Hepatocyte (in vitro differentiated cells): ENCODE data around the gene SLC19A1. TPM values are rescaled to one million over a fixed set of nuclear protein-coding genes. Genes with fewer than 3 reads are reported as not detected.

Source experiments
- DNase-seq: peaks from one replicate; pipeline ENCODE4 v3.0.0-alpha.2; 2016; ENCODE audit warnings: low spot score
- H2AFZ ChIP-seq: fragments of 200-600 bp; sonication (generic); 2 replicates; pipeline ENCODE4 v1.6.0; 2016; ENCODE audit warnings: antibody characterized with exemption, mild to moderate bottlenecking
- H3K27ac ChIP-seq: fragments of 200-600 bp; sonication (generic); 2 replicates; pipeline ENCODE4 v1.5.1; 2016; ENCODE audit warnings: mild to moderate bottlenecking
- H3K27me3 ChIP-seq: fragments of 200-600 bp; sonication (generic); 2 replicates; pipeline ENCODE4 v1.6.1; 2016
- H3K36me3 ChIP-seq: fragments of 200-600 bp; sonication (generic); replicated peaks from 2 replicates; pipeline ENCODE4 v1.5.1; 2016; ENCODE audit warnings: low read depth; ENCODE audit not compliant: insufficient read depth
- H3K4me1 ChIP-seq: fragments of 200-600 bp; sonication (generic); 2 replicates; pipeline ENCODE4 v1.5.1; 2016; ENCODE audit warnings: mild to moderate bottlenecking, moderate library complexity; ENCODE audit not compliant: insufficient read depth
- H3K4me2 ChIP-seq: fragments of 200-600 bp; sonication (generic); 2 replicates; pipeline ENCODE4 v1.6.0; 2016
- H3K4me3 ChIP-seq: fragments of 200-600 bp; sonication (generic); 2 replicates; pipeline ENCODE4 v1.5.1; 2016; ENCODE audit warnings: mild to moderate bottlenecking
- H3K79me2 ChIP-seq: fragments of 200-600 bp; sonication (generic); 2 replicates; pipeline ENCODE4 v1.6.0; 2017; ENCODE audit warnings: mild to moderate bottlenecking
- H3K9me2 ChIP-seq: fragments of 200-600 bp; sonication (generic); replicated peaks from 2 replicates; pipeline ENCODE4 v1.6.0; 2017; ENCODE audit warnings: mild to moderate bottlenecking; ENCODE audit not compliant: insufficient read depth
- H3K9me3 ChIP-seq: fragments of 200-600 bp; sonication (generic); 2 replicates; pipeline ENCODE4 v1.5.1; 2016; ENCODE audit warnings: low read depth, mild to moderate bottlenecking
- H4K20me1 ChIP-seq: fragments of 200-600 bp; sonication (generic); 2 replicates; pipeline ENCODE4 v1.6.0; 2016; ENCODE audit warnings: mild to moderate bottlenecking; ENCODE audit not compliant: insufficient read depth, poor library complexity, severe bottlenecking
- CTCF ChIP-seq: fragments of 200-600 bp; sonication (generic); IDR thresholded peaks from 2 replicates; pipeline ENCODE4 v1.5.1; 2016; ENCODE audit warnings: antibody characterized with exemption, mild to moderate bottlenecking; ENCODE audit not compliant: poor library complexity
- EZH2 ChIP-seq: fragments of 200-600 bp; sonication (generic); IDR thresholded peaks from 2 replicates; pipeline ENCODE4 v1.6.1; 2016; ENCODE audit warnings: antibody characterized with exemption, mild to moderate bottlenecking, borderline replicate concordance
- EZH2phosphoT487 ChIP-seq: fragments of 200-600 bp; sonication (generic); IDR thresholded peaks from one replicate; pipeline ENCODE4 v1.6.1; 2018; ENCODE audit warnings: antibody characterized with exemption, mild to moderate bottlenecking, low read depth, moderate library complexity; ENCODE audit not compliant: unreplicated experiment, severe bottlenecking
- WGBS: methylation state at CpG from one replicate; pipeline ENCODE4 v1.1.6; 2016; ENCODE audit warnings: low lambda C conversion rate; ENCODE audit errors: missing lambda C conversion rate; 5-methylcytosine and 5-hydroxymethylcytosine counted together
- polyA plus RNA-seq: library from polyadenylated mRNA; unstranded; fragments of >200 nt; fragmentation: Nextera tagmentation; extraction: Ambion mirVana; gene quantifications from 2 replicates; pipeline ENCODE4 v1.2.1, GENCODE V29; 2016
- total RNA-seq: library from RNA; depleted of rRNA; stranded (reverse); fragments of >200 nt; gene quantifications from 2 replicates; pipeline ENCODE4 v1.2.3, GENCODE V29; 2014

The SLC19A1 gene
- total and polyA plus RNA-seq, 2 experiments from 2014 or later: 7.7 to 24.8 TPM

GRCh38 chr21:45521241-45521640 is 21.0 kb downstream of the SLC19A1 start:
- TF ChIP-seq EZH2: no peak
- H4K20me1 ChIP-seq: no peaks in the 10 kb centered on the region
- no peak for DNase-seq

GRCh38 chr21:45519182-45519581 is 23.1 kb downstream of the SLC19A1 start:
- 94% methylated on average over 4 of the region's 4 CpGs for WGBS
- peaks cover 25% of the 10 kb centered on the region for H3K9me3 ChIP-seq
- peak overlapping the region; percentile 18 for H3K4me3 ChIP-seq
- TF ChIP-seq CTCF: no peak
- no peak for TF ChIP-seq EZH2phosphoT487
- TF ChIP-seq EZH2: no peak
- H2AFZ ChIP-seq: no peak overlapping the region
- H3K27me3 ChIP-seq: no peaks in the 10 kb centered on the region
- no peak overlapping the region for H3K27ac ChIP-seq
- H4K20me1 ChIP-seq: no peaks in the 10 kb centered on the region
- H3K36me3 ChIP-seq: no peaks in the 10 kb centered on the region
- no peaks in the 10 kb centered on the region for H3K4me1 ChIP-seq
- no peaks in the 10 kb centered on the region for H3K79me2 ChIP-seq
- H3K4me2 ChIP-seq: no peak overlapping the region
- H3K9me2 ChIP-seq: no peaks in the 10 kb centered on the region
- no peak for DNase-seq

More at GRCh38 chr21:45521241-45521640, 21.0 kb downstream of the SLC19A1 start:
- Histone ChIP-seq H3K27ac (no peak overlapping the region), H3K79me2 (no peaks in the 10 kb centered on the region), H3K27me3 (no peaks in the 10 kb centered on the region), H3K4me1 (no peaks in the 10 kb centered on the region), H2AFZ (no peak overlapping the region), H3K4me3 (no peak overlapping the region), H3K4me2 (no peak overlapping the region), H3K9me2 (no peaks in the 10 kb centered on the region), H3K9me3 (peaks cover 25% of the 10 kb centered on the region), H3K36me3 (no peaks in the 10 kb centered on the region)
- 100% methylated on average over 2 of the region's 2 CpGs for WGBS

GRCh38 chr21:45518742-45519141 is 23.5 kb downstream of the SLC19A1 start:
- H3K27me3 ChIP-seq: no peaks in the 10 kb centered on the region
- no peaks in the 10 kb centered on the region for H3K9me2 ChIP-seq
- H2AFZ ChIP-seq: no peak overlapping the region
- no peak overlapping the region for H3K27ac ChIP-seq
- no peaks in the 10 kb centered on the region for H3K36me3 ChIP-seq
- no peak overlapping the region for H3K4me2 ChIP-seq
- no peaks in the 10 kb centered on the region for H3K4me1 ChIP-seq
- WGBS: 93% methylated on average over 2 of the region's 2 CpGs
- H3K9me3 ChIP-seq: peaks cover 25% of the 10 kb centered on the region
- H3K4me3 ChIP-seq: peak overlapping the region; percentile 18
- H3K79me2 ChIP-seq: no peaks in the 10 kb centered on the region
- no peak for DNase-seq
- H4K20me1 ChIP-seq: no peaks in the 10 kb centered on the region
- TF ChIP-seq EZH2 (no peak), EZH2phosphoT487 (no peak), CTCF (no peak)

- H3K4me2 ChIP-seq: no peak overlapping the region
- DNase-seq: no peak
- H3K79me2 ChIP-seq: no peaks in the 10 kb centered on the region
- no peaks in the 10 kb centered on the region for H3K4me1 ChIP-seq
- no peaks in the 10 kb centered on the region for H3K36me3 ChIP-seq
- H3K27ac ChIP-seq: no peak overlapping the region
- no peak overlapping the region for H2AFZ ChIP-seq
- no peaks in the 10 kb centered on the region for H3K9me2 ChIP-seq
- peaks cover 25% of the 10 kb centered on the region for H3K9me3 ChIP-seq
- no peak for TF ChIP-seq EZH2phosphoT487
- no peak for TF ChIP-seq EZH2
- TF ChIP-seq CTCF: no peak
- H4K20me1 ChIP-seq: no peaks in the 10 kb centered on the region
- no peak overlapping the region for H3K4me3 ChIP-seq
- 96% methylated on average over 14 of the region's 15 CpGs for WGBS
- no peaks in the 10 kb centered on the region for H3K27me3 ChIP-seq
Measured at GRCh38 chr21:45517249-45518065, 24.8 kb downstream of the SLC19A1 start.
